T follicular helper cell (primary cell): Measurements from ENCODE around the gene MYO5B.
"Not testable (repeated sequence)": the region's sequence is repeated elsewhere in the genome, so short reads cannot be mapped to it uniquely, and the experiment has no call there.

Experiments
- DNase-seq: peaks from one replicate; pipeline ENCODE4 v3.0.0-alpha.2; 2020; ENCODE audit warnings: low read depth
- total RNA-seq, 2 experiments: gene quantifications; one replicate each; lab custom pipeline; 2026; lab: John Stamatoyannopoulos, UW

MYO5B gene
- 0.54 to 0.65 reads per million in 2 experiments for total RNA-seq

DNA sequence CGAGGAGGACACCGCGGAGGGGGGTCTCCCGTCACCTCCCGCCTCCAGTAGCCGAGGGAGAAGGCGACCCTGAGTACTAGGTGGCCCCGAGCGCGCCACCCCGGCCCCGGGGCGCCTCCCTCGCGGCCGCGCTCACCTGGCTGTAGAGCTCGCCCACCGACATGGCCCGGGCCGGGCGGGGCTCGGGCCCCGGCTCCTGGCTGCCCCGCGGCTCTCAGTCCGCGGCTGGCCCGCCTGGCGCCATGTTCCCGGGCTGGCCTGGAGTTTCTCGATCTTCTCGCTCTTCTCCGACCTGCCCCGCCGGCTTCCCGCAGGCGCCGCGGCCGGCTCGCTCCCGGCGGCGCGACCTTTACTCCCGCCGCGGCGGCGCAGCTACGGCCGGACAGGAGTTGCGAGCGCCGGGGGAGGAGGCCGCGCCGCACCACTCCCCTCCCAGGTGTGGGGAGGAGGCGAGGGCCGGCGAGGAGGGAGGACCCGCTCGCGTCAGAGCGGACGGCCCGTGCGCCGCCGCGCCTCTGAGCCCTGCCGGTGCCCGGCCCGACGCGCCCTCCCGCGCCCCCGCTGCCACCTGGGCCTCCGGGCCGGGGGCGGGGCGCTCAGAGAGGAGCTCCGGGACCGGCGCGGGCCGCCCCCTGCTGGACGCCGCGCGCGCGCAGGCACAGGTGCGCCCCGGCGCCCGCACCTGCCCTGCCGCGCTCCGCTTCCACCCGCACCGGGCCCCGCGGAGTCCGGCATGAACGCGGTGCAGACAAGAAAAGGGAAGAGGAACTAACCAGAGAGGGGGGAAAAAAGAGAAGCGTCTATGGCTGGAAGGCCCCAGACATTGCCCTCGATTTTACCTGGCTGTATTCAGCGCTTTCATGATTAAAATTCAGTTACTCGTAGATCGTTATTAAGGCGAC lies at the start of gene MYO5B:
Gene MYO5B, minus strand, starts transcription at position 517 of the 902 bp plus-strand sequence. Its CDS starts 354 bp downstream, at position 163.
- DNase-seq: peak; percentile 25

DNA sequence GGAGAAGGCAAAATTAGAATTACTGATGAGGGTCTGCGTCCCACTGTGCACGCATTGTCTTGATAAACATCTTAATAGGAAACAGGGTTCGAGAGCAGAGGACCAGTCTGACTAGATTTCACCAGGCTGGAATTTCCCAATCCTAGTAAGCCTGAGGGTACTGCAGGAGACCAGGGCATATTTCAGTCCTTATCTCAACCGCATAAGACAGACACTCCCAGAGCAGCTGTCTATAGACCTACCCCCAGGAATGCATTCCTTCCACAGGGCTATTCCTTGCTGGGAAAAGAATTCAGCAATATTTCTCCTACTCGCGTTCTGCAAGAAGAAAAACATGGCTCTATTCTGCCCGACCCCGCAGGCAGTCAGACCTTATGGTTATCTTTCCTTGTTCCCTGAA lies 46.8 kb upstream of the MYO5B start:
- not testable (repeated sequence) for DNase-seq

DNA sequence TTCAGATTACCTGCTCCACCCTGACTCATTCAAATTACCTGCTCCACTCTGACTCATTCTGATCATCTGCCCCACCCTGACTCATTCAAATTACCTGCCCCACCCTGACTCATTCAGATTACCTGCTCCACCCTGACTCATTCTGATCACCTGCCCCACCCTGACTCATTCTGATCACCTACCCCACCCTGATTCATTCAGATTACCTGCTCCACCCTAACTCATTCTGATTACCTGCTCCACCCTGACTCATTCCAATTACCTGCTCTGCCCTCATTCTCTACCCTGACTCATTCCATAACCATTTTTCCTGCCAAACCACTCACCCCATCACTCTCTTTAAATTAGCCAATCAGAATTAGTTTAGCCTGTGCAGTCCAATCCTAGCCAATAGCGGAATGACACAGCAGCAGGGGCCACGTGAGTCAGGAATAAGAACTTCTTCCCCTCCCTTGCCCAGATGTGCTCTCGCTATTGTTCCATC lies 45.2 kb upstream of the MYO5B start:
- no peak for DNase-seq

DNA sequence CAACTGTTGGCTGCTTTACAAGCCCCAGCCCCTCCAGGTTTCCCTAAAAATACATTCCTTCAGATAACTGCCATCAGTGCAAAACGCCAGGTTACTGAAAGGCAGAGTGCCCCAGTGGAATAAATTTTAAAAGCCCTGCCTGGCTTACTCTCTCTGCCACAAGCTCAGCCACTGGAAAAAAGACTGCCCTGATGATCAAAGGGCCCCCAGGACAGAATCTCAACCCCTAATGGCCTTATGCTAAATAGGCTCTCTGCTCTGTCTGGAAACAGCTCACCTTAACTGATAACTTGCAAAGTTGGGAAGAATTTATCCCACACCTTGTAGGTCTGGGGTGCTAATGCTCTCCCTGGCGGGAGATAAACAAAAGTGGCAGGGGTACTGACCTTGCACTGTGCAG lies 37.5 kb upstream of the MYO5B start:
- DNase-seq: no peak

DNA sequence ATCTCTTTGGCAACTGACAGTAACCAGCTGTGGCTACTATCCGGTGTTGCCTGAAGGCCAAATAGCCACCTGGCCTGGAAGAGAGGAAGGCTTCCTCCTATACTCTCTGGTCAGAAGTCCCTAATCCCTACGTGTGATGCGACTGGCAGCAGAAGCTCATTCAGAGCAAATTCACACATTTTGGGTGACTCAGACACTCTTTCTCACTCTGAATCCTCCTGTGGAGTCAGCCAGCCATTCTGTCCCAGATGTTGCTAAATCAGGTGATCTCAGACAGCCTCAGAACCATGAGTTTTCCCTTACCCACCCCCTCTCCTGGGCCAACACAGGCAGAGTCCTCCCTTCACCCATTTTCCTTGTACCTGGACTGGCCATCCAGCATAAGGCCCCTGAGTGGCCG lies 36.7 kb upstream of the MYO5B start:
- DNase-seq: no peak

DNA sequence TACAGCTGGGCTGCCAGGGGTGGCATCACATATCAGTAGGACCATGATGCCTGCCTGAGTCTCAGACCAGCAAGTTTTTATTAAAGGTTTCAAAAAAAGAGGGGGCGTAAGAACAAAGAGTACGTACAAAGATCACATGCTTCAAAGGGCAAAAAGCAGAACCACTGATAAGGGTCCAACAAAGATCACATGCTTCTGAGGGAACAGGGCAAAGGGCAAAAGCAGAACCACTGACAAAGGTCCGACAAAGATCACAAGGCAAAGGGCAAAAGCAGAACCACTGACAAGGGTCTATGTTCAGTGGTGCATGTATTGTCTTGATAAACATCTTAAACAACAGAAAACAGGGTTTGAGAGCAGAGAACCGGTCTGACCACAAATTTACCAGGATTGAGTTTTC lies 25.3 kb upstream of the MYO5B start:
- not testable (repeated sequence) for DNase-seq

DNA sequence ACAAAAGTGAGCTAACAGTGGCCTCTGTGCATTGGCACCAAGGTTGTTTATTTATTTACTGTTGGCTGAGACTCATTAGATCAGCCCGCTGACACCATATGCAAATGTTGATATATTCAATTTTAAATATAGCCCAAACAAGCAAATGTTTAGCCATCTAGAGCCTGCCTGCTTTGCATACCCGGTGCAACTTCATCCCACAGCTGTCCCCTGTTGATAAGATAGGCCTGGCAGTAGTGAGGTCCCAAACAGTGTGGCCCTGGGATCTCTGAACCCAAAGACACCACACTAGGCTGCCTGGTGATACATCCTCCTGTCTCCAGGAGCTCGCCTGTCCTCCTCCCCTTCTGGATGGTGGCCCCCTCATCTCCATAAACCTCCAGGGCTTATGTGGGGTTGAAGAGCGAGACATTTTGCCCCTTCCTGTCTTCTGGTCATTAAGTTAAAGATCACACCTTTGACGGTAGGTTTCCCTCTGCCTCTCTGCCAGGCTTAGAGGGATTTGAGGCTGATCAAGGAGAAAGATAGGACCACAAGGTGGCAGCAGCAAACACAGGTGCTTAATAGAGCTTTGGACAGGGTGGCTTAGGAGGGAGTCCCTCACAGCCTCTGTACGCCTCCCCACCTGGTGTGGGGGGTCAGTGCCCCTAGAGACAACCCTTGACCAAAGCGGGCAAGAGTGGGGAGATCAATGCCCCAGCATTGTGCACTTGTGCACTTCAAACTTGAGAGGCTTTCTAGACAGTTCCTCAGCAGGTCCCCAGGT lies 23.7 kb upstream of the MYO5B start:
- peak; percentile 16 for DNase-seq

DNA sequence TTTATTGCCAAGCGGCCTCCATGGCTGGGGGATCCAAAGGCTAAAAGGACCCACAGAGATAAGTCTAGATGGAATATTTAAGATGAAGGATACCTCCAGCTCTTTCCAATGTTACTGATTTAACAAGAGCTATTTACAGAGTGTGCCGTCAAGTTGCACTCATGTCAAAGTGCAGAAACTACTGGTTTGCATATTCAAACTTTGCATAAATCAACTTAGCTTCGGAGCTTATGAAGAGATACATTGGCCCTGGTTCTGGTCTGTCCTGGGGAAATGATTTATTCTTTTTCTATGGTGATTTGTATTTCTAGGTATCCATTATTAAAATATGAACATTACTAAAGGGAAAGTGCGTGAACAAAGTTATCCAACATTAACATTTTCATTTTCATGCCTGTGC lies 14.4 kb upstream of the MYO5B start:
- no peak for DNase-seq

DNA sequence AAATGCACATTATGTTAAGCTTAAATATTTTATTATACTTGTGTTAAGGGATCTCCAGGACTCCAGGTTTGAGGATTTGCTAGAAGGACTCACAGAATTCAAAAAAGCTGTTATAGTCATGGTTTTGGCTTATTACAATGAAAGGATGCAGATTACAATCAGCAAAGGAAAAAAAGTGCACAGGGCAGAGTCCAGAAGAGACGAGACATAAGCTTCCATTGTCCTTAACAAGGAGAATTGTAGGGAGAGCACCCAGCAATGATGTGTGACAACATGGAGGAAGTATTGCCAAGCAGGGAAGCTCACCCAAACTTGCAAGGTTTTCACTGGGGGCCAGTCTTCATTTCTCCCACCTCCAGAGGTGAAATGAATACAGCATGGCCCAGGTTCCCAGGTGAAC lies 12.8 kb upstream of the MYO5B start:
- DNase-seq: no peak

DNA sequence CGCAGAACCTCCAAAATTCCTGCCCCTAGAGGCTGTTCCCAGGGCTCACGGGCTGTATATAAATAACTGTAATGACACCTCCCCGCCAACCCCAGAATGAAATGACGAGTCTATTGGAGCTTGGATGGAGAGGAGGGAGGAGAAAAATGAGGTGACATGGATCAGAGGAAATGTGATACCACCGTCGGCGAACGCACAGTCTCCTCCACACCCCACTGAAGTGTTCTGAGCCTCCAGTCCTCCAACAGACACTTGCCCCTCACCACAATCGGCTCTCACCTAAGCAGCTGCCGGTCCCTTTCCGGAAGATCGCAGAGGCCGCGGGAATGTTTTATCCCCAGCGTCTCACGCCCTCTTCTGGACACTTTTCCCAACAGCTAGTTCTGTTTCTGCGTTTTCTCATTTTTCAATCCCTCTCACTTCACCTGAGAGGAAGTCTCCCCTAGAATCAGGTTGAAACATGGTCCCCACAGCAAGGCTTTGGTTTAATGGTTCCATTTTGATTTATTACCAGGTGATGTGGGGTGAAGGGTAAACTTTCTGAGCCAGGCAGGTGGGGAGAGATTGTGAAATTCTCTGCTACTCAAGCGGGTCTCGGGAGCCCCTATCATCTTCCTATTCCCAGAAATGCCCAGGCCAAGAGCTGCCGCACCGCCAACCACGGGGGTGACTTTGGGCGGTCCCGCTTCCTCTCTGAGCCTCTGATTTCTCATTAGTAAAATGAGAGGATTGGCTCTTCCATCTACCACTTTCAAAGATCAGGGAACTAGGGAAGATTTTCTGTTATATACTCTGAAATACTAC lies 9.1 kb upstream of the MYO5B start:
- DNase-seq: no peak

DNA sequence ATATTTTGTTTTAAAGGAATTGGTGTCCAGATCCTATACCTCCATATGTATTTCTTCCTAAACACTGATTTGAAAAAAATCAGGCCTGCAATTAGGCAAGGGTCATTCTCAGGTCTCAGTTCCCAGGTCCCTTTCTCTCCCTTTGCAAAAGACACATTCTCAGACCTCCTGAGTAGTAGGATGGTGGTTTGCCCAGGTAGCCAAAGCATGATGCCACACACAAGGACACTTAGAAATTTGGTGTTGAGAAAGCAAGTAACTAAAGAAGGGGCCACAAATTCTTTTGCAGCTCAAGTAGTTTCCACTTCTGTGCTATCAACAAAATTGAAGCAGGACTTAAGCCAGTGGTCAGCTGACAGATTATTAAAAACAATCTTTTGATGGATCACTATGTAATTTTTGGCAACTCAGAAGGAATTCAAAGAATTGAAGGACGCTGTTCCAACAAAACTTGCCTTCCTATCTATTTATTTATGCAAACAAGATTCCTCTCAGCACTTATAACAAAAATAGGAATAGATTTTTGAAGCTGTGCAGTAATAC lies 6.6 kb upstream of the MYO5B start:
- DNase-seq: no peak

DNA sequence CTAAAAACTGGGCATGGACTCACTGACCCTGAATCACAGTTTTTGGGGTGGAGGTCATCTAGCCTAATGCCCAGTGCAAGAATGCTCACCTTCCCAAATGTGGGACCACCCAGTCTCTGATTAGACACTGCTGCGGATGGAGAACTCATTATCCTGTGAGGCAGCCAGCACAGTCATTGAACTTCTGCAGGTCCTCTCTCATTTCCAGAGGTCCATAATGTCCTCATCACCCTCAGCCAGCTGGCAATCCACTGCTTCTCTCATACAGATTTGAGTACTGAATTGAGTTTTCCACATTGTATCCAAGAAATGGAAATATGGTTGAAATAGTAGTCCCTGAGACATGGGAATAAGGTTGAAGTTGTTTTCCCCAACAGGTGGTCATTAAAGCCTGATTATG lies 5.0 kb upstream of the MYO5B start:
- DNase-seq: no peak

DNA sequence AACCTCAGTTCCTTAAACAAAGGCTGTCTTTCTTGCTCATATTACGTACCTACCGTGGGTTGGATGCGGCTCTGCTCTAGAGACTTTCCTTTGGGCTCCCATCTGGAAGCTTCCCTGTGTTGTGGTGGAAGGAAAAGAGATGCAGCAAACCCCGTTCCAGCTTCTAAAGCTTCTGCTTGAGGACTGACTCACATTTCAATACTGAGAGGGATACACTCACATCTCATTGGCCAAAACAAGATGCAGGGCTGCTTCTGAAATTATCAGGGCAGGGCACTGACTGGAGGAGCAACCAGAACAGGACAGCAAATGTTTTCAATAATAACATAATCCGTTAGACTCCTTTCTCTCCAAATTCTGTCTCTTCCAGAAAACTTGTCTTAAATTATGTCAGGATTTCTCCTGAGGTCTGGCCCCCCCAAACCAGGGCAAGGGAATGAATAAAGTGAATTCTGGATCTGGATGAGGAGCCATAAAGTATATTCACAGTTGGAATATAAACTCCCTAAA lies 4.5 kb upstream of the MYO5B start:
- no peak for DNase-seq

DNA sequence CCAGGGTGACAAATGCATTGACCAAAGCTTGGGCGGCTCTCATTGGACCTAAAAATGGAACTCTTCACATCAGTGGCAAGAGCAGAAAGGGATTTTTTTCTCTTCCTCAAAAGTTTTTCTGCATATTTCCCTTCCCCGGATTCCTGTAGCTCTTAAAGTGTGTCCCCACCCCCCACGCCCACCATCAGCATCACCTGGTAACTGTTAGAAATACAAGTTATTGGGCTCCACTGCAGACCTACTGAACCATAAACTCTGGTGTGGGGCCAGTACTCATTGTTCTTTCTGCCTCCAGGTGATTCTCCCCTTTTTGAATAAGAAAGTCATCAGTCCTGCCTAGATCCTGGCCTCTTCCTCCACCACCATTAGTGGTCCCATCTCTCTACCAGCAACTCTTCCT lies 1.3 kb upstream of the MYO5B start:
- no peak for DNase-seq

DNA sequence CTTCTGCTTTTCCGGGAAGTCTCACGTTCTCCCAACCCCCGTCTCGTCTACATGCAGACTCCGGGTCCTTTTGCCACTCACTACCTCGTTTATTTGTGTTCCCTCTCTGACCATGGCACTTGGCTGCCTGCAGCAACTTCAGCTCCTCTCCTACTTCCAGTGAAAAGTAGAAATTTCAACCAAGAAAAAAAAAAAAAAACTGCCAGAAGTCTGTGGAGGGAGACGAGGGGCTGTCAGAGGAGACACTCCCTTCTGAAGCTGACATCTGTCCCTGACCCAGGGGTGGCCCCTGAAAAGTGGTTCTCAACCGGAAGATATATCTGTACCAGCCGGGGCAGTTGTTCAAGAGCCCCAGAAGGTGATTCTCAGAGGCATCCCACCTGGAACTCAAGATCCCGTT lies 742 bp upstream of the MYO5B start:
- no peak for DNase-seq

DNA sequence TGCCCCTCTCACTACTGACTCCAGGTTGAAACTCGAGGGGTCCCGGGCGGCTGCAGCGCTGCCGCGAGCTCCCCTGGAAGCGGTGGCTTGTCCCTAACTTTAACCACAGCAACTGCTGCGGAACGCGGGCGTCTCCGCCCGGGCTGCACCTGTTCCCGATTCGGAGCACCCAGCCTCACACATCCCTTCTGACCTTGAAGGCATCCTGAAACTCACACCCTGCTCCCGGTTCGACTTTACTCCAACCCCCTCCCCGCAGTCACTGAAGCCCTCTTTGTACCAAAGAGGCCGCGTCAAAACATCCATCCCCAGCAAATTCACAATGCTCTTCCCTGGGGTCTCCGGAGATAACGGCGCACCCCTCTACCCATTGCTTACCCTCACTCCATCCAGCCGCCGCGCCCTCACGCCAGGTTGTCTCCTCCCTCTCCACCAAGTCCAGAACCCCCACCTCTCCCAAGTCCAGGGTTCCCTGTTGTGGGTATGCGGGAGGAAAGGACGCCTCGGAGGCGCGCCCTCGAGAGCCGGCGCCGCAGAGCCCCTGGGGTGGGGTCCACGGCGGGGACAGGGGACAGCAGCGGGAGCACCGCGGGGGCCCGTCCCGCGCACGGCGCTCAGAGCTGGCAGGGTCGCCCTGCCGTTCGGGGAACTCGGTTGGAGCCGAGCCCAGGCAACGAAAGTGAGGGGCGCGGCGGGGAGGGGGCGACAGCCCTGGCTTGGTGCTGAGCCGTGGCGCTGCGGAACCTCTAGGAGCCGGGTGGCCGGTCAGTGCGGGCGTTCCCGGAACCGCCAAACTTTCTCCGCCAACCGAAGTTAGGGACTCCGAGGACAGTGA lies 934 bp downstream of the MYO5B start:
- no peak for DNase-seq

DNA sequence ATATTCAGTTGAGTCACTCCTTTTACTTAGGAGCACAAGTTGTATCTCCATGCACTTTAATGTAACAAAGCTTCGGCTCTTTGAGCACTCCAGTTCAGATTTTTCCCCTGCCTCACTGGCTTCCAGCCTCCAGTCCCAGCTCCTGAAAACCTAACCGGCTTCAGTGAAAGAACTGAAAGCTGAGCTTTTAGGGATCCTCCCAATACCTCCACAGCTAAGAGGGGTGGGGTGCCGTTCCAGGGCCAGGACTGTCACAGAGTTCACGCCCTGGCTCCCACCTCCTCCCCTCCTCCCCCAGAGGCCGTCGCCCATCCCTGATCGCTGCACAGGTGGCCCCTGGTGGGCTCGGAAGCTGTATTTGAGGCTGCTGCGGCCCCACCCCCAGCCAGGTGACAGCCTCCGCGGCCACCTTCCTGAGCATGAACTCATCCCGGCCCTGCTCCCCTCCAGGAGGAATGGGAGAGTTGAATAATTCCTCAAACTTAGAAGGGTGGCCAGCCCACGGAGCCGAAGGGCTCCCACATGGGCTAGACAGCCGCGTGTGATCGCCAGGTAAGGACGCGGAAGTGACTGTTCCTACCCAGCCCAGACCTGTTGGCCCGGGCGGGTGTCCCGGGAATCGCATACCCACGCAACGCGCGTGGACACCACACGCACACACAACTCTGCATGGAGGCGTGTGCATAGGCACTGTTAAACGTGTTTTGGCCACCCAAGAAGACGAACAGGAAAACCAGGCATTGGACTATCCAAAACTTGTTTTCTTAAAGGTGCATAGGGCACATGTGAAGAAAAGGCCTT lies 1.8 kb downstream of the MYO5B start:
- no peak for DNase-seq

DNA sequence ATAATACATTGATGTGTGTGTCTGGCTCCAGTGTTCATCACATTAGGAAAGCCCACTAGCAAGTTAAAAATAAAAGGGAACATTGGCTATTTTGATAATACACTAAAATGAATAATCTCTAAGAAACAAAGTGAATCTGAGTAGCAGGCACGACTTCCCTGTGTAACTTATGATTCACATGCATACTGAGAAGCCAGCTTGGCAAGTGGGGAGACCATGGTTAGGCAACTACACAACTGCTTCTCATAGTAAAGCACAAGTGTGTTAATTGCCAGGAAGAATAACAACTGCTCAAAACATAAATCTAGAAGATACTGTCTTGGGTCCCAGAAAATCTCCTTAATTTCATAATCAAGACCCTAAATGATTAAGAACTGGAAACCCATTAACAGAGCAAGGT lies 4.0 kb downstream of the MYO5B start:
- DNase-seq: no peak

DNA sequence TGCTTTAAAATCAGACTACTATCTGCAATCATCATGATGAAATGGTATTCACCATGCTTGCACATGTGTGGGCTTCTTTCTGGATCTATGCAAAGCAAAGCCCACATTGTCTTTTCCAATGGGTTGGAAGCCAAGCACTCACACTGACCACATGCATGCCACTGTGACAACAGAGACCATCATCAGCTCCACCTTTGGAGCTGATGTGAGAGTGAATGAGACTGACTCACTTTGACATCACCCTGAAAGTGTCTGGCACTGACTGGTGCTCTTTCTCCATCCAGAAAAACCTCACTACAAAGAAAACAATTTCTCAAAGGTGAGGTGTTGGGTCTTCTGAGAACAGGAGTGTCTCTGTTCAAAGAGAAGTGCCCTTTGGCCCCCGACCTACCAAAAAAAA lies 4.7 kb downstream of the MYO5B start:
- no peak for DNase-seq

DNA sequence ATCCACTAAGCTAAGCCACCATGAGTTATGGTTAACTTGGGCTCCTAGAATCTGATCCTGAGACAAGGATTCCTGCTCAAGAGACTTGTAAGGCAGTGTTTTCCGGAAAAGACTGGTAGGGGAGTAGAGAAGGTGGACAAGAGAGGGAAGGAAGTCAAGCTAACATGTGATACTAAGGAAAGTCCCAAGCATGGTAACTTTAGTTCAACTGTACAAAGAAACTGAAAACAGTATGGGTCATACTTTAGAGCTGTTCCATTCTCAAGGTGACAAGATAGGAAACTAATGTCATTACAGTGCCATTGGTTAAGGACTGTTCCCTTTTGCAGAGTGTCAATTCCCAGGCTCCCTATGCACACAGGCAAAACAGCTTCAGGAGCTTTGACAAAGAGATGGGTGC lies 5.8 kb downstream of the MYO5B start:
- DNase-seq: no peak
